ENCODE measurements around the gene GDAP1L1.

GDAP1L1 gene

DNA sequence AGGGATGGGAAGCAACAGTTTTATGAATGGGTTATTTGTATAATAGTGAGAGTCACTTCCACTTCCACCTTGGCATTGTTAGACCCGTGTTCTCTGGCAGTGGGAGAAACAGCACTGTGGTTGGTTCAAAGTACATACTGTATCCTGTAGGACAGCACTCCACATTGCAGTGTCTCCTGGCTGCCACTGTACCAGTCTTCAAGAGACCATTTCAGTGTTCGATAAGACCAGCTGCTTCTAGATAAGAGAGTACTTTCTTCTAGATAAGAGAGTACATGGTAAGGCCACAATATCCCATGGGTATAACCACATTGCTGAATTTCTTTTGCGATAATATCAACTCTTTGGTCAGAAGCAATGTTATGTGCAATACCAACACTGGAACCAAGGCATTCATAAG is 35.1 kb downstream of the GDAP1L1 start:
- H3K4me3 ChIP-seq (replicated peaks; ENCODE audit: low read depth, low read length), result no peak overlapping the region
- TF ChIP-seq, protein P1, sequence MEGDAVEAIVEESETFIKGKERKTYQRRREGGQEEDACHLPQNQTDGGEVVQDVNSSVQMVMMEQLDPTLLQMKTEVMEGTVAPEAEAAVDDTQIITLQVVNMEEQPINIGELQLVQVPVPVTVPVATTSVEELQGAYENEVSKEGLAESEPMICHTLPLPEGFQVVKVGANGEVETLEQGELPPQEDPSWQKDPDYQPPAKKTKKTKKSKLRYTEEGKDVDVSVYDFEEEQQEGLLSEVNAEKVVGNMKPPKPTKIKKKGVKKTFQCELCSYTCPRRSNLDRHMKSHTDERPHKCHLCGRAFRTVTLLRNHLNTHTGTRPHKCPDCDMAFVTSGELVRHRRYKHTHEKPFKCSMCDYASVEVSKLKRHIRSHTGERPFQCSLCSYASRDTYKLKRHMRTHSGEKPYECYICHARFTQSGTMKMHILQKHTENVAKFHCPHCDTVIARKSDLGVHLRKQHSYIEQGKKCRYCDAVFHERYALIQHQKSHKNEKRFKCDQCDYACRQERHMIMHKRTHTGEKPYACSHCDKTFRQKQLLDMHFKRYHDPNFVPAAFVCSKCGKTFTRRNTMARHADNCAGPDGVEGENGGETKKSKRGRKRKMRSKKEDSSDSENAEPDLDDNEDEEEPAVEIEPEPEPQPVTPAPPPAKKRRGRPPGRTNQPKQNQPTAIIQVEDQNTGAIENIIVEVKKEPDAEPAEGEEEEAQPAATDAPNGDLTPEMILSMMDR (IDR thresholded peaks at IDR 0.05; ENCODE audit: low read depth, low read length, missing control alignments), result no peak
- DNase-seq (ENCODE audit: extremely low read depth, low read depth), result no peak

DNA sequence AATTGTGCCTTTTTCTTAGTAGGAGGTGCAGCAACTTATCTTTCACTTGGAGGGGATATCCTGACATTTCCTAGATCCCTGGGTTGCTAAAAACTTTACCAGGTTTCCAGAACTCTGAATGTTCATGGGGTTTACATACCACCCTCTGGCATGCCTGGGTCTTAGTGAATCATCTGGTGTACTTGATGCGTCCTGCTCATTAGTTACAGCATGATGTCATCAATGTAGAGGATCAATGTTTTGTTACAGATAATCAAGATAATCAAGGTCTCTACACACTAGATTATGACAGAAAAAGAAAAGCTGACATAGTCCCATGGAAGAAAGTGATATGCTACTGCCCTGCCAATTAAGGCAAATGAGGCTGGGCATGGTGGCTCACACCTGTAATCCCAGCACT is 36.9 kb downstream of the GDAP1L1 start:
- no peak for DNase-seq (ENCODE audit: extremely low read depth, low read depth)
- TF ChIP-seq, protein P1 (IDR thresholded peaks at IDR 0.05; ENCODE audit: low read depth, low read length, missing control alignments), result no peak
- no peak overlapping the region for H3K4me3 ChIP-seq (replicated peaks; ENCODE audit: low read depth, low read length)

DNA sequence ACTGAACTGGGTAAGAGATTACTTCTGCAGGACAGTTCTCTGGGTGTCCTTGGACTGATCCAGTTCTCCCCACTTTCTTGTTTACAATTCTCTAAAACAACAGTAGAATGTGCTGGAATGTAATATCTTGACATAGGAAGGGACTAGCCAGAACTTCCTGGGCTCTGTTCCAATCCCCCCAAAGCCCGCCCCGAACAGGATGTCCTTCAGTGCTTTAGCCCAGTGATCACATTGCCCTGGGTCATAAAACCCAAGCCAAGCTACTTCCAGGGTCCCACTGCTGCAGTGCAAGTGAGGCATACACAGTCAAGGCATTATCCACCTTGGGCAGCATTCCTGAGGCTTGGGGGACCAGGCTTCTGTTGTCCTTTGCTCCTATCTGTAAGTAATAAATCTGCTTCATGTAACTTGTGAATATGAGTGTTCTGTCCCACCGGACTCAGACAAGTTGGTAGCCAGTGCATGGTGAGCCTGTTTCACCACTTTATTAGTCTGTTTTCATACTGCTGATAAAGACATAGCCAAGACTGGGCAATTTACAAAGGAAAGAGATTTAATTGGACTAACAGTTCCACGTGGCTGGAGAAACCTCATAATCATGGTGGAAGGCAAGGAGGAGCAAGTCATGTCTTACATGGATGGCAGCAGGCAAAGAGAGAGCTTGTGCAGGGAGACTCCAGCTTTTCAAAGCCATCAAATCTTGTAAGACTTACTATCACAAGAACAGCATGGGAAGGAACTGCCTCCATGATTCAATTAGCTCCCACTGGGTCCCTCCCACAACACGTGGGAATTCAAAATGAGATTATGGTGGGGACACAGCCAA is 40.4 kb downstream of the GDAP1L1 start:
- TF ChIP-seq, protein P1 (IDR thresholded peaks at IDR 0.05; ENCODE audit: low read depth, low read length, missing control alignments), result no peak
- DNase-seq (ENCODE audit: extremely low read depth, low read depth), result no peak
- H3K4me3 ChIP-seq (replicated peaks; ENCODE audit: low read depth, low read length), result no peak overlapping the region

DNA sequence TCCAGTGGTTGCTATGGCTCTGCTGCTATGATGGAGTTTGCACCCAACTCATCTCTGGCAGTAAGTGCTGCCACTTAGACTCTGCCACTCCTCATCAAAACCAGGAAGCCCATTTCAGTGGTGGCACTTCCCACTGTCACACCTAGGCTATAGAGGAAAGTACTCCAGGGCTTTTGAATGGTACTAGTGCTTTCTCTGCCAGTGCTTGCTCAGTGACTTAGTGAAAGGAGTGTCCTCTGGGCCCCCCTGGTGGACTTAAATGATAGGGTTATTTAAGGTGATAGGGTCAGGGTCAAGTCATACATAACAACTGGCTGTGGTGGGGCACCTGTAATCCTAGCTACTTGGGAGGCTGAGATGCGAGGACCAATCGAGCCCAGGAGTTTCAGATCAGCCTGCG is 41.1 kb downstream of the GDAP1L1 start:
- TF ChIP-seq, protein P1 (IDR thresholded peaks at IDR 0.05; ENCODE audit: low read depth, low read length, missing control alignments), result no peak
- DNase-seq (ENCODE audit: extremely low read depth, low read depth), result no peak

DNA sequence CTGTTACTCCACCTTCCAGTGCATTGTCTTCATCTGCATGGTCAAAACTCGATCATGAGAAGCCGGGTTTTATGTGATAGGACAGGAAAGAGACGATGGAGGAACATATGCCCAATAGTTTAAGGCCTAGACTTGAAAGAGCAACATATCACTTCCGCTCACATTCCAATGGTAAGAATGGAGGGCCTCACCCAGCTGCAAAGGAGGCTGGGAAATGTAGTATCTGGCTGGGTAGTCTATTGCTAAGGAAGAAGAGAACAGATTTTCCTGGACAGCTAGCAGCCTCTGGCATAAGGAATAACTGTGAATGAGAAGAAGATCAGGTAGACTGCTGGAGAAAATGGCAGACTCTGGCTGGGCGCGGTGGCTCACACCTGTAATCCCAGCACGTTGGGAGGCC is 44.6 kb downstream of the GDAP1L1 start:
- no peak for DNase-seq (ENCODE audit: extremely low read depth, low read depth)
- TF ChIP-seq, protein P1 (IDR thresholded peaks at IDR 0.05; ENCODE audit: low read depth, low read length, missing control alignments), result no peak

More for the DNA sequence above, 41.1 kb downstream of the GDAP1L1 start:
- no peak overlapping the region for H3K4me3 ChIP-seq (replicated peaks; ENCODE audit: low read depth, low read length)

DNA sequence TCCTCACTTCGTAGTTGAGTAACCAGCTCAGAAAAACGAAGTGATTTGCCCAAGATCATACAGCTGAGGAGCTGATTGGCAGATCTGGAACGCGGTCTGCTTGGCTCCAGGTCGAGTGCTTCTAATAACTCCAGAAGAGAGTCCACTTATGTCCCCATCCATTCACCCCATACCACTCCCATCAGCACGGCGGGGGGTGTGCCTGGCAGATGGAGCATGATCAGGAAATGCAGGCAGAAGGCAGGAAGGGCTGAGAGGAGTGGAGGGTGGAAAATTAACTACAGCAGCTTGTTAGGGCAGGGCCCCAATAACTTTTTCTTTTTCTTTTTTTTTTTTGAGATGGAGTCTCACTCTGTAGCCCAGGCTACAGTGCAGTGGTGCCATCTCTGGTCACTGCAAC is 48.9 kb downstream of the GDAP1L1 start:
- no peak for DNase-seq (ENCODE audit: extremely low read depth, low read depth)
- TF ChIP-seq, protein P1 (IDR thresholded peaks at IDR 0.05; ENCODE audit: low read depth, low read length, missing control alignments), result no peak
- no peak overlapping the region for H3K4me3 ChIP-seq (replicated peaks; ENCODE audit: low read depth, low read length)

More for the DNA sequence above, 44.6 kb downstream of the GDAP1L1 start:
- H3K4me3 ChIP-seq (replicated peaks; ENCODE audit: low read depth, low read length), result no peak overlapping the region
